SW 1271 (cell line): Measurements from ENCODE around the gene MVB12B.

Experiments used
- DNase-seq, 2 experiments: peaks; one replicate each; lab custom pipeline; 2025; lab: John Stamatoyannopoulos, UW

The MVB12B gene

DNA sequence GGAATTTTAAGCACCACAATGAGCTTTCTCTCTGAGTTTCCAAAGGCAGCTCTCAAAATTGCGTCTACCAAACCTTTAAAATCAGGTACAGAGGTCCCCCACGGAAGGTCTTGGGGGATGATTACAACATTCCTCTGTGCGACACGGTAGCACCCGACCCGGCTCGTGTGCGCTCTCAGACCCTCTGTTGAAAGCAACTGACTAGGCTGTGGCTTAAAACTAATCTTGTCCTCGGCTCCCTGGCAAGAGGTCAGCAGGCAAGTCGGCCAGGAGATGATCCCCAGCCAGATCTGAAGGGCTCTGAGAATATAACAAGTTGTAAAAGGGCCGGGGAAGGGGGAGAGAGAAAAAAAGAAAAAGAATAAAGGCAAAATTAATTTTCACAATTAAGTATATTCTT is 194.5 kb downstream of the MVB12B start:
- no peak for DNase-seq

- no peak for DNase-seq
These were observed 194.9 kb downstream of the MVB12B start for GRCh38 chr9:126521551-126521950.

DNA sequence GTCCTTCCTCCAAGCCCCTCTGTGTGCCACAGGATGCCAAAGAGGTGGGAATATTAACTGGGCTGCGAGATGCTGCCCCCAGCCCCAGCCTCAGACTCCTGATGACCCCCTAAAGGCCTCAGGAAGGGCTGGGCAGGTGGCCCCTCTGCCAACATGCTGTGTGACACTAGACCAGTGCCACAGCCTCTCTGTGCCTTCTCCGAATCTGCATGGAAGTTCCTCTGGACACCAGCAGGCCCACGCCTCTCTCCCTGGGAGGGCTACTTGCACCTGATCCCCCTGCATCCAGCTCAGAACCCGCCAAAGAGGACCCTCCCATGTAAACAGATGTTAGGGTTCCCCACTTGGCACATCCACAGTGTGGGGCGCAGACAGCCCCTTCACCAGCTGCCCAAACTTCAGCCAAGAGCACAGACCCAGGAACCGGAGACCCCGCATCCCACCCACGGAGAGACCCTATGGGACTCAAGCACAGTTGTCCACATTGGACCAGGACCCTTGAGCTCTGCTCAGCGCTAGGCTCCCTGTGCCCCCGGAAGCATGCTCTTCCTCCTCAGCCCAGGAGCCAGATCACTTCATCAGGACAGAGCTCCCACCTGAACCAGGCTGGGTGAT is 195.5 kb downstream of the MVB12B start:
- DNase-seq: no peak

DNA sequence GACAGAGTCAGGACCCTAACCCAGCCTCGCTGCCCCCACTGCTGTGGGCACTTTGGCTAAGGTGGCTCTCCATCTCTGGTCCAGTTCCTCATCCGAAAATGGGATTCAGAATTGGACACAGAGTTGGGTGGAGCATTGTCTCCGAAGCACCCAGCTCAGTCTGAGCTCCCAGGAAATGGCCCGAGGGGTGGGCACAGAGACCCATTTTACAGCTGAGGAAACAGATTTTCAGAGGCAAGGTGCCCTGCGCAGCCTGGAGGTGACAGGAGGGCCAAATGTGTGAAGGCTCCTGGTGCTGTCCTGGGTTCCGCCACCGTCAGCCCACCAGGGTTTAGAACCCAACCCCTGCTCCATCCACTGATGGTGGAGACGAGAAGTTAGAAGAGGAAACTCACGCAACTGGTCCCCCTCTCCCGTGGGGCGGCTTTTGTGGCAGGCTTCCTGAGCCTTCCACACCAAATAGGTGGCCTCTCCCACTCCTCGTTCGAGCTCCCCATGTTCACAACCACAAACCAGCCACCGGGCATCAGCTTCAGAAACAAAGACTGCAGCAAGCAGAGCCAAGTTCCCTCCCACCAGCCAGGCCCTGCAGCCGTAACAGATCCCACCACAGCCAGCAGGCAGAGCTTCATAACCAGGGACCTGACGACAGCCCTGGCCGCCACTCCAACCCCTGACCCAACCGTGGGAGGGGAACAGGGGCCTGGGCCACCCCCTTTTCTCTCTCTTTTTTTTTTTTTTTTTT is 196.2 kb downstream of the MVB12B start:
- DNase-seq: no peak

GRCh38 chr9:126523611-126524111 is 197.0 kb downstream of the MVB12B start:
- no peak for DNase-seq

DNA sequence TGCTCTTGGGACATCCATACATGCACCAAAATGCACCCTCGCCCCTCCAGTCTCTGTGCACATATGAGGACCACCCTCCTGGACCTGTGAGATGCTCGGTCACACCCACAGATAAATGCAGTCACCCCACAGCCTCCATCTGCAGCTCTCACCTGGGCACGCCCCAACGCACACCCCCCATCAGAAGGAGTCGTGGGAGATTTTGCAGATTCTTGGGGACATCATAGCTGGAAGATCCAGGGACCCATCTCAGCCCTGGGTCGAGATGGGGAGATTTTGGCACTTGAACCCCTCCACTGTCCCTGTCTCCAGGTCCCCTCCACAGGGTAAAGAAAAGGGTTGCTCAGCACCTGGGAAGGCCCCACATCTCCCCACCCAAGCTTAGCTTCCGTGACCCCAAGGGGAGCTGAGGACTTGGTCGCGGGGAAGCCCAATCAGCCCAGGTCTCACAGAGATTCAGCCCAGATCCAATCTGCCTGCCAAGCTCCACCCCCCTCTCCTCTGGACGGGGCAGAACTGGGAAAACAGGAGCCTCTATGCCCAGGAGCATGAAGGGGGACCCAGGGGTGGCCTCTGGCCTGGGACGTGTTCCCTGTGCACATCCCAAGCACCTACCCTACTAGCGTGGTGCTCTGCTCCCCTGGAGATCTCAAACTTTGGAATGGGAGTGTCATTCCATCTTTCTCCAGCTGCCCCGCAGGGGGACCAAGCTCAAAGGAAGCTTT is 197.9 kb downstream of the MVB12B start:
- no peak for DNase-seq

DNA sequence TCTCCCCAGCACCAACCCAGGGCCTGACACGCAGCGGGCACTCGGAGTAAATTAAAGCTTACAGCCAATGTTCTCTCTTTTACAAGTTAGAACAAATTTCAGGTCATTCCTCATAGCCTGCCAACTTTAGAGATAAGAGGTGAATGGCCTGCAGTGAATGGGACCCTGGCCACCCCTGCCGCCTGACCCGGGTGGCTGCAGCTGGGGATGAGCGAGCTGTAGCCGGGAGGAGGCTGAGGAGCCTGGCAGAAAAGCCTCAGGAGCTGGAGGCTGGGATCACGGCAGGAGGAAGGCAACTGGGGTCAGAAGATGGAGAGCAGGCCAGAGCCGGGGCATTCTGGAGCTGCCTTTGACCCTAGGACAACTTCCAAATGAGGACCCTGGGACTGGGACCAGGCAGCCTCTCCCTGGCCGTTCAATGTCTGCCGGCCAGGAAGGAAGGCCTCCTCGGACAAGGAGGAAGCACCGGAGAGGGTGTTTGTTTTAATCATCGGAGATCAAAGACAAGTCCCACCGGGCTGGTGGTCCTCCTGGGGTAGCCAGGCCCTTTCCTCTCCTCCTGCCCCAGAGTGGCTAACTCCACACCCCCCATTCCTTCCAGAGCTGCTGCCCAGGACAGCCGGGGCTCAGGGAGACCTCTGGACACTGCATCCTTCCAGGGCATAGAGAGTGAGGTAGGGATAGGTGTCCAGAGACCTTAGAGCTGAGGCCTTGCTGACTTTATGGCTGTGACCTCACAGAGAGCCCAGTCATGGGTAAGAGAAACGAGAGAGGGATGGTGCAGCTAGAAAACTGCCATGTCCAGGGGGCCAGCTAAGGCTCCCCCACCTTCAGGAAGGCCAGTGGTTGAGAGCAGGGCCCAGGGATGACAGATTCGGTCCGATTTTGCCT is 199.8 kb downstream of the MVB12B start:
- DNase-seq: no peak

GRCh38 chr9:126527109-126527825 is 200.6 kb downstream of the MVB12B start:
- no peak for DNase-seq

DNA sequence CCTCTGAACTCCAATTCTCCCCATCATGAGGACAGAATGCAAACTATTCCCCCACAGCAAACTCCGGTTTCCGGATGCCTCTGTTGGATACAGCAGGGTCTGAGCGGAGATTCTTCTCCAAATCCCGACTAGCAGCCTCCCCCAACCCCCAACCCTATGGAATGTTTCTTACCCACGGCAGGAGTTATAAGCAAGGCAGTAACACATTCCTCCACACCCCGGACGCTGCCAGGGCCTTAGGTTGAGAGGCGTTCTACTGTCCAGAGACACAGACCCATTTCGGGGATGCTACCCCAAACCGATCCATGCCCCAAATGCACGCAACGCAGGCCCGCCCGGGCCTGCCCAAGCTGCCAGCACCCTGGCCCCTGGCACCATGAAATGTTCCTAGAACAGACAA is 201.5 kb downstream of the MVB12B start:
- DNase-seq: no peak

- DNase-seq: no peak
These were observed 202.3 kb downstream of the MVB12B start for GRCh38 chr9:126528915-126529314.

DNA sequence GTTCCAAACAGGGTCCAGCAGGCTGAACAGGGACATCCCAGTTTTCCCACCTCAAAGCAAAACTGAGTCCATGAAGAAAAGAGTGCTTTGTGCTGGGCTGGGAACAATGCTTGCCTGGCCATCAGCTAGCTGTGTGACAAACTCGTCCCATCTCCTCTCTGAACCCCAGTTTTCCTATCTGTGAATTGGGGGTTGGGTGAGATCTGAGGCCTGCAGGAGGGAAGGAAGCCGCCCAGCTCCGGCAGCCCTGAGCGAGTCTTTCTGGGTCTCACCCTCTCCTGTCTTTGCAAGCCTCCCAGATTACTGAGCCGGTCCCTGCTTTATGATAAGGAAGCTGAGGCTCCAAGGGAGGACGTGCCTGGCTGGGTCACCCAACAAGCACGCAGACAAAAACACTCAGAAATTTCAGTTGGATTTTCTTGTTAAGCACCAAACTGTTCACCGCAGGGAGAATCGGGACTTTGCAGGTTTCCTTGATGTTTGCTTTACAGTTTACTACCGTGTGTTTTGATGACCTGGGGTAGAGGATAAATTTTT is 204.5 kb downstream of the MVB12B start:
- DNase-seq: no peak

- DNase-seq: no peak
These were observed 205.0 kb downstream of the MVB12B start for GRCh38 chr9:126531591-126531990.

- DNase-seq: no peak
These were observed 205.4 kb downstream of the MVB12B start for GRCh38 chr9:126532019-126532462.

DNA sequence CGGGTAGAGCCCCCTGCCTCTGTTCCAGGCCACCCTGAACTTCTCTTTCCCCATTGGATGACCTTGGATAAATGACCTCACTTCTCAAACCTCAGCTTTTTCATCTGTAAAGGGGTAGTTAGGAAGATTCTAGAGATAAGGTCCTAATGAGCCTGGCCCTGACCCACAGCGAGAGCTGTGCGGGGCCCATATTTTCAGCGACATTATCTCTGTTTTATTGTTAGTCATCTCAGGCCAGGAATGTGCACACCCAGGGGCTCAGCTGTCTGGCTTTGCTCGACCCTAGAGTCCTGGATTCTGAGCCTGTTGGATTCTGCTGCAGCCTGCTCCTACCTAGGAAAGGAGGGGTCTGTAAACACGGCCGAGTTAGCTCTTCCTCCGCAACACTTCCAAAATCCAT is 205.9 kb downstream of the MVB12B start:
- no peak for DNase-seq

DNA sequence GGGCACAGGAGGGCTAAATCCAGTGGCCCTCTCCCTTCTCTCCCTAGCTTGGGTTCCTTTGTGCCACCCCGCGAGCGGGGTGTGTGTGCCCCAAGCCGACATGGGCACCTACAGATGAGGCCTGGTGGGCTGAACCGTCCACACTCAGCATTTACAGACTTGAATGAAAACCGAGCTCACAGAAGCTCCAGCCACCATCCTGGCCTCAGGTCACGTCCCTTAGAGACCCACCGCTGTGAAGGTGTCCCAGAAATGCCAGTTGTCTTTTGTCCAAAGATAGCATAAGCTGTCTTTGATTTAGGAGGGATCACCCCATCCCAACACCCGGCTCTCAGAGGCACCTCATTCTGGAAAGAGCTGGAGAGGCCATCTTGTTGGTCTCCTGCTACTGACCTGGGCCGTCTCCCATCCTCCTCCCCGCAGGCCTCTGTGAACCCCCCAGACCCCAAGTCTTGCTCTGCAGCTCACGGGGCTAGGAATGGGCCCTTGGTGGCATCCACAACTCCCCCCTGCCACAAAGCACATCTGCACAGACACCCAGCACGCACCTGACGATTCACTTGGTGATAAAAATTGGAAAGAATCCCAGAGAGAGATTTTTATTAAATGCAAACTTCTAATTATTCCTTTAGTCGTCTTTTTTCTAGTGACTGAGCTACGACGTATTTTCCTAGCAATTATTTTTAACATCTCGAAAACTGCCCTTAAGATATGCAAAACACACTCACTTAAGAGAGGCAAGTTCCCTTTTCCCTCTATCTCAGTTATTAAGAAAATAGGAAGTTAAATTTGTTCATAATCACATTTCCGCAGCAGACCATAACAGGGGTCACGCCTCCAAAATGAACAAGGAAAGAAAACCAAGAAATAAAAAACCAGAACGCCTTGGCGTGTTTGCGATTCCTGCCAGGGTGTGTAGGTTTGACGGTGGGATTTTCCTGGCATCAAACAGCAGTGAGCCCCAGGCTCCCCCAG is 206.6 kb downstream of the MVB12B start:
- no peak for DNase-seq

DNA sequence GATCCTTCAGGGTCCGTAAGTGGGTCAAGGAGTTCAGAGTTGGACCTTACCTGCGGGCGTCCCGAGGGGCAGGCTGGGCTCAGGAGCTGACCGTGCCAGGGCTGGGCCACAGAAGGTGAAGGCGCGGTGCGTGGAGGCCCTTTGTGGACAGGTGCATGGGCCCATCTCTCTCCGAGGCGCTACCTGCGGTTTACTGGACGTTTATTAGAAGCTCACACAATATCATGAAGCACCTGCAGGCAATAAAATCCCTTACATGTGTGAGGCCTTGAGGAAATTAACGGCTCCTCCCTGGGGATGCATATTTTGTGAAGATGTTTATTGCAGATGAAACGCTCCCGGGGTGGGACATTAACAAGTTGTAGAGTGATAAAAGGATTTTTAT is 207.3 kb downstream of the MVB12B start:
- DNase-seq: no peak

DNA sequence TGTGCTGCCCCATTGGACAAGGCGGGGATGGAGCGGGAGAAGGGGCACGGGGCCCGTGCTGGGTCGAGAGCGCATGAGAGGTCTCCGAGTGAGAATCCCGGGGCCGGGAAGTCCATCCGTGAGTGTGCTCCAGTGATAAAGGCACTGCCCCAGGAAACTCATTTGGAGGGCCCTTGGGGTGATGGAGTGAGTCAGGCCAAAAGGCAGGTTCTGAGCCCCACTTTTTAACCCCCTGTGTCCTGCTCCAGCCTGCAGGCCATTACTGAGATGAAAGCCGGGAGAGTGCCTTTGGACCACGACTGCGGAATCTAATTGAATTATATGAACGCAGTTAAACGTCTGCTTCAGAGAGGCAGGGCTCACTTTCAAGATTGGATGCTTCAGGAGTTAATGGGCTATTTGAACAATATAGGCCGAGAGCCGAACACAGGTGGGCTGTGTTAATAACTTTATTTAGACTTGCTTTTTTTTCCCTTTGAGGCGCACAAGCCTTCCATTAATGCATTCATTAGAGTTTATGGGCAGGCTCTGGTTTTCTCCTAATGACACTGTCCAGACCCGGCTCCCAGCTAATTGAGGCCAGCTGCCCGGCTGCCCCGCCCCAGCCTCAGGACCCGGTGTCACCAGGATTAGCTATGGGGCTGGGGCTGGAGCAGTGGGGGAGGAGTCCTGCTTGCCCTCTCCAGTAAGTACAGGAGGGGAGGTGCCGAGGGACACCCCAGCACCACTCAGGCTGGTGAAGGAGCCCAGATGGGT is 208.0 kb downstream of the MVB12B start:
- DNase-seq: no peak

- no peak for DNase-seq
These were observed 209.5 kb downstream of the MVB12B start for GRCh38 chr9:126536131-126536530.

GRCh38 chr9:126536841-126537465 is 210.3 kb downstream of the MVB12B start:
- DNase-seq: no peak
